ENCODE data around the gene TTLL12.

TTLL12 gene

GRCh38 chr22:43186272-43187170, at the start of gene TTLL12:
Gene TTLL12, minus strand, starts transcription at chr22:43187134. Its CDS starts 65 bp downstream, at chr22:43187069.
- peak; percentile 68 for DNase-seq

- DNase-seq: no peak
Observed at GRCh38 chr22:43235445-43236409, 48.8 kb upstream of the TTLL12 start.

GRCh38 chr22:43234264-43234988, 47.5 kb upstream of the TTLL12 start:
- no peak for DNase-seq

- no peak for DNase-seq
Observed at GRCh38 chr22:43233529-43233928, 46.6 kb upstream of the TTLL12 start.

GRCh38 chr22:43232445-43232844, 45.5 kb upstream of the TTLL12 start:
- no peak for DNase-seq

GRCh38 chr22:43231724-43232034, 44.7 kb upstream of the TTLL12 start:
- DNase-seq: no peak

GRCh38 chr22:43230971-43231723, 44.2 kb upstream of the TTLL12 start:
- peak; percentile 68 for DNase-seq

- DNase-seq: no peak
Observed at GRCh38 chr22:43230571-43230970, 43.6 kb upstream of the TTLL12 start.

- no peak for DNase-seq
Observed at GRCh38 chr22:43228863-43229262, 41.9 kb upstream of the TTLL12 start.

GRCh38 chr22:43228330-43228729, 41.4 kb upstream of the TTLL12 start:
- no peak for DNase-seq

- no peak for DNase-seq
Observed at GRCh38 chr22:43227239-43227630, 40.3 kb upstream of the TTLL12 start.

- DNase-seq: no peak
Observed at GRCh38 chr22:43226377-43227238, 39.7 kb upstream of the TTLL12 start.

- DNase-seq: no peak
Observed at GRCh38 chr22:43225609-43226008, 38.7 kb upstream of the TTLL12 start.

GRCh38 chr22:43222987-43223386, 36.1 kb upstream of the TTLL12 start:
- DNase-seq: no peak

- DNase-seq: no peak
Observed at GRCh38 chr22:43222262-43222661, 35.3 kb upstream of the TTLL12 start.

GRCh38 chr22:43220625-43221380, 33.9 kb upstream of the TTLL12 start:
- no peak for DNase-seq

GRCh38 chr22:43218786-43219185, 31.9 kb upstream of the TTLL12 start:
- no peak for DNase-seq

GRCh38 chr22:43217285-43218030, 30.5 kb upstream of the TTLL12 start:
- no peak for DNase-seq

- no peak for DNase-seq
Observed at GRCh38 chr22:43216738-43217137, 29.8 kb upstream of the TTLL12 start.

- DNase-seq: no peak
Observed at GRCh38 chr22:43213962-43214361, 27.0 kb upstream of the TTLL12 start.

All from activated CD4-positive, CD25-positive, alpha-beta regulatory T cell treated with anti-CD3 and anti-CD28 coated beads, Interleukin-2, amount 50 U/mL, for 72 hours (primary cell).